Lung (tissue), 12 donors: ENCODE measurements around the gene TMEM170A. TPM values are rescaled to one million over a fixed set of nuclear protein-coding genes. Genes with fewer than 3 reads are reported as not detected.

Experiments
- ATAC-seq: fragments of 200-7000 bp; cut with Tn5 transposase; one replicate; pipeline ENCODE4 v1.9.1; 2020; ENCODE audit warnings: moderate number of reproducible peaks; ENCODE audit not compliant: insufficient read depth, low FRiP score
- DNase-seq, 3 donors: peaks; one replicate each; pipeline ENCODE4 v3.0.0-alpha.2; 2013 to 2017
- H3K27ac ChIP-seq, 2 donors: one replicate each; pipeline ENCODE4 v1.5.1; 2013; ENCODE audit warnings: mild to moderate bottlenecking in 2 of 2, moderate library complexity in 2 of 2, control low read depth in 1 of 2, inconsistent platforms in 1 of 2, low read depth in 1 of 2, low read length in 1 of 2
- H3K27me3 ChIP-seq, 3 donors: one replicate each; pipeline ENCODE4 v1.5.1; 2013; ENCODE audit warnings: low read length in 2 of 3; ENCODE audit not compliant: control insufficient read depth in 3 of 3, insufficient read depth in 3 of 3
- H3K36me3 ChIP-seq, 4 donors: one replicate each; pipeline ENCODE4 v1.5.1; 2013; ENCODE audit warnings: low read length in 4 of 4, mild to moderate bottlenecking in 1 of 4, moderate library complexity in 1 of 4; ENCODE audit not compliant: control insufficient read depth in 4 of 4, insufficient read depth in 4 of 4
- H3K4me1 ChIP-seq, 5 donors: one replicate each; pipeline ENCODE4 v1.5.1; 2013; ENCODE audit warnings: low read length in 5 of 5, mild to moderate bottlenecking in 2 of 5, moderate library complexity in 1 of 5; ENCODE audit not compliant: control insufficient read depth in 5 of 5, insufficient read depth in 5 of 5
- H3K4me3 ChIP-seq: one replicate; pipeline ENCODE4 v1.5.1; 2013; ENCODE audit warnings: mild to moderate bottlenecking, control low read depth, moderate library complexity
- H3K9ac ChIP-seq, 2 donors: one replicate each; pipeline ENCODE4 v1.5.1; 2013; ENCODE audit warnings: low read length in 2 of 2, control low read depth in 1 of 2; ENCODE audit not compliant: insufficient read depth in 1 of 2
- H3K9me3 ChIP-seq, 4 donors: one replicate each; pipeline ENCODE4 v1.5.1; 2013; ENCODE audit warnings: low read length in 3 of 4, mild to moderate bottlenecking in 1 of 4, moderate library complexity in 1 of 4; ENCODE audit not compliant: control insufficient read depth in 4 of 4, insufficient read depth in 3 of 4
- WGBS, 2 donors: extraction: QIAGEN DNeasy Blood & Tissue Kit; methylation state at CpG; one replicate each; pipeline ENCODE4 v1.1.7; 2013; 5-methylcytosine and 5-hydroxymethylcytosine counted together
- polyA plus RNA-seq, 2 donors: library from polyadenylated mRNA; stranded (reverse); fragments of 200-250 nt; gene quantifications; one replicate each; pipeline ENCODE4 v1.2.1, GENCODE V29; 2013
- total RNA-seq, 2 donors: library from RNA; depleted of rRNA in 1 of 2; stranded (reverse); fragments of >200 nt in 1 of 2; gene quantifications; one replicate each; pipeline ENCODE4 v1.2.1, GENCODE V29; 2014 to 2021
- TF ChIP-seq, protein P1 (sequence below): IDR thresholded peaks from 2 replicates; pipeline ENCODE4 v1.5.1; 2012; ENCODE audit warnings: mild to moderate bottlenecking; ENCODE audit errors: control extremely low read depth, extremely low read depth
- donor health status: control.
- donor health status: control.
- donor health status: Bipolar disorder and iron deficiency.
- donor health status: healthy.
- donor health status: DM: yes; HTN: yes; CAD: no.

Gene TMEM170A
- total and polyA plus RNA-seq, 4 donors = 8.2 to 37.9 (median 15.2) TPM

DNA sequence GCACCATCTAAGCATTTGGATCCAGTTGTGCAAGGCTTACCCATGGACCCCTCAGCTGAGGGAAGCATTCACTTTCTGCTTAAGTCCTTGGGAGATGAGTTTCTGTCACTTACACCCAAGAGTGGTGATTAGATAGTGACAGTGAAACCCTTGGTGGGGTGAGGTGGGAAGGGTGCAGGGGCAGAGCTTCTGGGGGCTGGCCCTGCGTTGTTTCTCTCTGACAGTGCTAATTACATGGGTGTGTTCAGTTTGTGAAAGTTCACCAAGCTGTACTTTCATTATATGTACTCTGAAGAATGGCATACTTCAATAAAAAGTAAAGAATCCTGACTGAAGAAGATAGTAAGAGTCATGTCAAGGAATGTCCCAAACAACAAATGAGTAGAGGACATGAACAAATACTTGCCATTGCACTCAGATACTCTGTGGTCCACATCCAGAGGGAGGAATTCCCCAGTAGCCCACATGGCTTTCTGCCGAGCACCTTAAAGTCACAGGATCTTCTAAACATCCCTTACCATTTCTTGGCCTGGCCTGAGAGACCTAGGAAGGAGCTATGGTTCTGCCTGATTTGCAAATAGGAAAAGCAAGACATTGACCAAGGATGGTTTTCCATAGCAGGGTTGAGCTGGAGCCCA, 22.3 kb upstream of the TMEM170A start:
- H3K27me3 ChIP-seq = no peaks in the 10 kb centered on the region
- no peaks in the 10 kb centered on the region for H3K4me1 ChIP-seq
- no peak overlapping the region for H3K27ac ChIP-seq
- TF ChIP-seq, protein P1, sequence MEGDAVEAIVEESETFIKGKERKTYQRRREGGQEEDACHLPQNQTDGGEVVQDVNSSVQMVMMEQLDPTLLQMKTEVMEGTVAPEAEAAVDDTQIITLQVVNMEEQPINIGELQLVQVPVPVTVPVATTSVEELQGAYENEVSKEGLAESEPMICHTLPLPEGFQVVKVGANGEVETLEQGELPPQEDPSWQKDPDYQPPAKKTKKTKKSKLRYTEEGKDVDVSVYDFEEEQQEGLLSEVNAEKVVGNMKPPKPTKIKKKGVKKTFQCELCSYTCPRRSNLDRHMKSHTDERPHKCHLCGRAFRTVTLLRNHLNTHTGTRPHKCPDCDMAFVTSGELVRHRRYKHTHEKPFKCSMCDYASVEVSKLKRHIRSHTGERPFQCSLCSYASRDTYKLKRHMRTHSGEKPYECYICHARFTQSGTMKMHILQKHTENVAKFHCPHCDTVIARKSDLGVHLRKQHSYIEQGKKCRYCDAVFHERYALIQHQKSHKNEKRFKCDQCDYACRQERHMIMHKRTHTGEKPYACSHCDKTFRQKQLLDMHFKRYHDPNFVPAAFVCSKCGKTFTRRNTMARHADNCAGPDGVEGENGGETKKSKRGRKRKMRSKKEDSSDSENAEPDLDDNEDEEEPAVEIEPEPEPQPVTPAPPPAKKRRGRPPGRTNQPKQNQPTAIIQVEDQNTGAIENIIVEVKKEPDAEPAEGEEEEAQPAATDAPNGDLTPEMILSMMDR = no peak
- H3K9me3 ChIP-seq = no peaks in the 10 kb centered on the region
- H3K36me3 ChIP-seq = no peaks in the 10 kb centered on the region
- WGBS, 2 donors = 86 to 92% methylated on average over 2 of the region's 2 CpGs
- H3K4me3 ChIP-seq = no peak overlapping the region
- ATAC-seq (no peak), DNase-seq (no peak)
- no peak overlapping the region for H3K9ac ChIP-seq

DNA sequence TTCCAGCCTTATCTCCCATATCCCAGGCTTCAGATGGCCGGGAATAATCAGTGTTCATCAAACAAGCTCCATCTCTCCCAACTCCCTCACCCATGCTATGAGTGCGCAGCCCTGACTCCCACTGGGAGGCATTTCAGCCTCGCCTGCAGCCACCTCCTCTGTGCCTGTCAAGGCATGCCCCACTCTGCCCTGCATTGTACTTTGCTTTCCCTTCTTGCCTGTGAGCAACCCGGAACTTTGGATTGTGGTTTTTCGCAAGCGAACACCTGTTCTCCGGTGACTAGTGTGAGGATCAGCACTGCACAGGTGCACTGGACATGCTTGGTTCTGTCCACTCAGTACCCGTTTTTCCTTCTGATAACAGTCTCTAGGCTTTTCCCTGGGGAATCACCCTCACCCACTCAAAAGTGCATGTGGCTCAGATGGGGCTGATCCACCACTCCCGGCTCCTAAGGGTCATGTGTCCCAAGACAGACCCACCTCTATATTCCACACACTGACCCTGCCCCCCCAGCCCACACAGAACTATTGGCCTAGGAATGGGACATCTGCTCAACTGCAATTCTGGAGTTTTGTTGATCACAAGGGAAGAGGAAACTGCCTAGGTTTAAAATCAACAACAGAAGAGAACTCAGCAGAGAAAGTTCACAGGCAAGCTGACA, 21.7 kb upstream of the TMEM170A start:
- Histone ChIP-seq H3K9ac (no peak overlapping the region), H3K4me3 (no peak overlapping the region), H3K9me3 (no peaks in the 10 kb centered on the region), H3K27ac (no peak overlapping the region), H3K36me3 (no peaks in the 10 kb centered on the region), H3K4me1 (no peaks in the 10 kb centered on the region), H3K27me3 (no peaks in the 10 kb centered on the region)
- DNase-seq (no peak), ATAC-seq (no peak)
- 85 to 91% methylated on average over 9 of the region's 9 CpGs for WGBS, 2 donors
- TF ChIP-seq, protein P1 = no peak

DNA sequence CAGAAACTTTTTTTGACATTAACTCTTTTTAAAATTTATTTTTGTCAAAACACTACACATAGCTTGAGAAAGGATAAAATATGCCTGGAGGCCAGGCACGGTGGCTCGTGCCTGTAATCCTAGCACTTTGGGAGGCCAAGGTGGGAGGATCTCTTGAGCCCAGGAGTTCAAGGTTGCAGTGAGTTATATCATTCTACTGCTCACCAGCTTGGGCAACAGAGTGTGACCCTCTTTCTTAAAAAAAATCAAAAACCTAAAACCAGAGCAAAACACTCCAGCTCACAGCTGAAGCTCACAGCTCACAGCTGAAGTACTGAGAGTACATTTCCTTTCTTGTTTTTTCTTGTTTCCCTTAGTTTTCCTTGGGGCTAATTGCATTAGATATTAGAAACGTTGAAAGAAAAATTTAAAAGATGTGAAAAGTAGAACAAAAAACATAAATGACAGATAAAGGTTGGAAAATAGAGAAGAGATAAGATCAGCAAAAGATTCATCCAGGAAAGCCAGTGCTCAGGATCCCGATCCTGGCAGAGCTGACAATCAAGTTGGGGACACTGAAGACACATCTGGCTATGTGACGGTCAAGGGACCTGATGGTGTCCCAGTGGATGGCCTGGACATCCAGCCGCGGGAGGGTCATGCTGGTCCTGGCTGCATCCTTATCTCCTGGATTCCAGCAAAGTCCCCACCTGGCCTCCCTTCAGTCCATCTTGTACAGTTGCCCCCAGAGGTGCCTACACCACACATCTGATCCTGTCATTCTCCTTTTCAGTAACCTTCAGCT, 20.9 kb upstream of the TMEM170A start:
- no peak overlapping the region for H3K27ac ChIP-seq
- H3K27me3 ChIP-seq = no peaks in the 10 kb centered on the region
- H3K9ac ChIP-seq = no peak overlapping the region
- no peaks in the 10 kb centered on the region for H3K36me3 ChIP-seq
- DNase-seq (no peak), ATAC-seq (no peak)
- 84 to 96% methylated on average over 7 of the region's 7 CpGs for WGBS, 2 donors
- no peaks in the 10 kb centered on the region for H3K4me1 ChIP-seq
- H3K9me3 ChIP-seq = no peaks in the 10 kb centered on the region
- H3K4me3 ChIP-seq = no peak overlapping the region
- TF ChIP-seq, protein P1 = no peak
